ENCODE results near the gene NPY. TPM values are rescaled to one million over a fixed set of nuclear protein-coding genes. Genes with fewer than 3 reads are reported as not detected.

The NPY gene
- total RNA-seq, 4 donors from 2014 or later = 25.3 to 70.1 (median 30.0) TPM

GRCh38 chr7:24279512-24279911, 4.5 kb upstream of the NPY start:
- peaks cover 0 to 10% (median 8%) of the 10 kb centered on the region in 4 donors for H3K4me1 ChIP-seq
- H3K27ac ChIP-seq (replicated peaks in 1 of 4) = no peak overlapping the region
- H3K4me3 ChIP-seq = no peak overlapping the region
- H3K36me3 ChIP-seq = no peaks in the 10 kb centered on the region
- no peak for DNase-seq (ENCODE audit: extremely low spot score)
- no peak for TF ChIP-seq POLR2A (IDR thresholded peaks at IDR 0.05; ENCODE audit: low read depth)
- TF ChIP-seq POLR2AphosphoS5 (IDR thresholded peaks at IDR 0.05) = no peak
- TF ChIP-seq EP300 (IDR thresholded peaks at IDR 0.05) = no peak
- TF ChIP-seq, protein P1, sequence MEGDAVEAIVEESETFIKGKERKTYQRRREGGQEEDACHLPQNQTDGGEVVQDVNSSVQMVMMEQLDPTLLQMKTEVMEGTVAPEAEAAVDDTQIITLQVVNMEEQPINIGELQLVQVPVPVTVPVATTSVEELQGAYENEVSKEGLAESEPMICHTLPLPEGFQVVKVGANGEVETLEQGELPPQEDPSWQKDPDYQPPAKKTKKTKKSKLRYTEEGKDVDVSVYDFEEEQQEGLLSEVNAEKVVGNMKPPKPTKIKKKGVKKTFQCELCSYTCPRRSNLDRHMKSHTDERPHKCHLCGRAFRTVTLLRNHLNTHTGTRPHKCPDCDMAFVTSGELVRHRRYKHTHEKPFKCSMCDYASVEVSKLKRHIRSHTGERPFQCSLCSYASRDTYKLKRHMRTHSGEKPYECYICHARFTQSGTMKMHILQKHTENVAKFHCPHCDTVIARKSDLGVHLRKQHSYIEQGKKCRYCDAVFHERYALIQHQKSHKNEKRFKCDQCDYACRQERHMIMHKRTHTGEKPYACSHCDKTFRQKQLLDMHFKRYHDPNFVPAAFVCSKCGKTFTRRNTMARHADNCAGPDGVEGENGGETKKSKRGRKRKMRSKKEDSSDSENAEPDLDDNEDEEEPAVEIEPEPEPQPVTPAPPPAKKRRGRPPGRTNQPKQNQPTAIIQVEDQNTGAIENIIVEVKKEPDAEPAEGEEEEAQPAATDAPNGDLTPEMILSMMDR (IDR thresholded peaks at IDR 0.05) = no peak
- no peaks in the 10 kb centered on the region for H3K9me3 ChIP-seq
- intact Hi-C loops (cut with DNase I) = no loop called here
- peaks cover 0 to 41% (median 9%) of the 10 kb centered on the region in 4 donors for H3K27me3 ChIP-seq

GRCh38 chr7:24283554-24283896, 465 bp upstream of the NPY start:
- intact Hi-C loops (cut with DNase I) = no loop called here
- H3K4me3 ChIP-seq = no peak overlapping the region
- DNase-seq (ENCODE audit: extremely low spot score) = no peak
- TF ChIP-seq POLR2A (IDR thresholded peaks at IDR 0.05; ENCODE audit: low read depth) (no peak), POLR2AphosphoS5 (IDR thresholded peaks at IDR 0.05) (no peak), EP300 (IDR thresholded peaks at IDR 0.05) (no peak)
- TF ChIP-seq, protein P1 (IDR thresholded peaks at IDR 0.05) = no peak
- no peaks in the 10 kb centered on the region for H3K36me3 ChIP-seq
- 5% methylated on average over 15 of the region's 19 CpGs for WGBS
- H3K4me1 ChIP-seq = peaks cover 0 to 18% (median 14%) of the 10 kb centered on the region in 4 donors
- no peaks in the 10 kb centered on the region for H3K9me3 ChIP-seq
- no peak overlapping the region for H3K27ac ChIP-seq (replicated peaks in 1 of 4)
- H3K27me3 ChIP-seq = peaks cover 0 to 68% (median 13%) of the 10 kb centered on the region in 4 donors

DNA sequence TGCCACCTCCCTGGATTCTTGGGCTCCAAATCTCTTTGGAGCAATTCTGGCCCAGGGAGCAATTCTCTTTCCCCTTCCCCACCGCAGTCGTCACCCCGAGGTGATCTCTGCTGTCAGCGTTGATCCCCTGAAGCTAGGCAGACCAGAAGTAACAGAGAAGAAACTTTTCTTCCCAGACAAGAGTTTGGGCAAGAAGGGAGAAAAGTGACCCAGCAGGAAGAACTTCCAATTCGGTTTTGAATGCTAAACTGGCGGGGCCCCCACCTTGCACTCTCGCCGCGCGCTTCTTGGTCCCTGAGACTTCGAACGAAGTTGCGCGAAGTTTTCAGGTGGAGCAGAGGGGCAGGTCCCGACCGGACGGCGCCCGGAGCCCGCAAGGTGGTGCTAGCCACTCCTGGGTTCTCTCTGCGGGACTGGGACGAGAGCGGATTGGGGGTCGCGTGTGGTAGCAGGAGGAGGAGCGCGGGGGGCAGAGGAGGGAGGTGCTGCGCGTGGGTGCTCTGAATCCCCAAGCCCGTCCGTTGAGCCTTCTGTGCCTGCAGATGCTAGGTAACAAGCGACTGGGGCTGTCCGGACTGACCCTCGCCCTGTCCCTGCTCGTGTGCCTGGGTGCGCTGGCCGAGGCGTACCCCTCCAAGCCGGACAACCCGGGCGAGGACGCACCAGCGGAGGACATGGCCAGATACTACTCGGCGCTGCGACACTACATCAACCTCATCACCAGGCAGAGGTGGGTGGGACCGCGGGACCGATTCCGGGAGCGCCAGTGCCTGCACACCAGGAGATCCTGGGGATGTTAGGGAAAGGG, 913 bp downstream of the NPY start:
- Histone ChIP-seq H3K4me1 (peaks cover 0 to 18% (median 14%) of the 10 kb centered on the region in 4 donors), H3K27ac (replicated peaks in 1 of 4) (no peak overlapping the region), H3K36me3 (no peaks in the 10 kb centered on the region), H3K27me3 (peaks cover 0 to 64% (median 13%) of the 10 kb centered on the region in 4 donors), H3K4me3 (peak overlapping the region in 1 of 4 donors; percentile 9), H3K9me3 (no peaks in the 10 kb centered on the region)
- TF ChIP-seq, protein P1 (IDR thresholded peaks at IDR 0.05) = no peak
- TF ChIP-seq POLR2AphosphoS5 (IDR thresholded peaks at IDR 0.05) = no peak
- TF ChIP-seq EP300 (IDR thresholded peaks at IDR 0.05) = no peak
- no peak for TF ChIP-seq POLR2A (IDR thresholded peaks at IDR 0.05; ENCODE audit: low read depth)
- WGBS = 9% methylated on average over 49 of the region's 51 CpGs
- DNase-seq (ENCODE audit: extremely low spot score) = no peak
- intact Hi-C loops (cut with DNase I) = loop anchor here (5.0 kb wide), 1 partner anchor 382 kb away; no protein-coding TSS in a partner anchor

GRCh38 chr7:24290004-24290641, 6.1 kb downstream of the NPY start:
- TF ChIP-seq EP300 (IDR thresholded peaks at IDR 0.05) (no peak), POLR2A (IDR thresholded peaks at IDR 0.05; ENCODE audit: low read depth) (no peak)
- TF ChIP-seq, protein P1 (IDR thresholded peaks at IDR 0.05) = peak in 1 of 3 experiments; percentile 4
- WGBS = 31% methylated on average over 5 of the region's 5 CpGs
- peaks cover 0 to 28% (median under 1%) of the 10 kb centered on the region in 4 donors for H3K27me3 ChIP-seq
- no peaks in the 10 kb centered on the region for H3K9me3 ChIP-seq
- DNase-seq (ENCODE audit: extremely low spot score) = no peak
- H3K4me1 ChIP-seq = peaks cover 0 to 2% (median under 1%) of the 10 kb centered on the region in 4 donors
- no peak overlapping the region for H3K4me3 ChIP-seq
- intact Hi-C loops (cut with DNase I) = no loop called here
- H3K36me3 ChIP-seq = no peaks in the 10 kb centered on the region
- no peak overlapping the region for H3K27ac ChIP-seq (replicated peaks in 1 of 4)
